HG03457 (cell line): ENCODE measurements around the gene OR5AC2.

Experiments used
- ATAC-seq: cut with Tn5 transposase; IDR thresholded peaks from one replicate; pipeline ENCODE4 v1.9.1; 2021; ENCODE audit warnings: moderate number of reproducible peaks; ENCODE audit not compliant: unreplicated experiment

Gene OR5AC2, protein sequence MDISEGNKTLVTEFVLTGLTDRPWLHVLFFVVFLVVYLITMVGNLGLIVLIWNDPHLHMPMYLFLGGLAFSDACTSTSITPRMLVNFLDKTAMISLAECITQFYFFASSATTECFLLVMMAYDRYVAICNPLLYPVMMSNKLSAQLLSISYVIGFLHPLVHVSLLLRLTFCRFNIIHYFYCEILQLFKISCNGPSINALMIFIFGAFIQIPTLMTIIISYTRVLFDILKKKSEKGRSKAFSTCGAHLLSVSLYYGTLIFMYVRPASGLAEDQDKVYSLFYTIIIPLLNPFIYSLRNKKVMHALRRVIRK

GRCh38 chr3:98086873-98087272, at the start of gene OR5AC2:
Gene OR5AC2 (plus strand): TSS chr3:98087173. CDS start chr3:98087173, 0 bp downstream.
- ATAC-seq = no peak

- no peak for ATAC-seq
These were observed 48.7 kb upstream of the OR5AC2 start for GRCh38 chr3:98038286-98038685.

DNA sequence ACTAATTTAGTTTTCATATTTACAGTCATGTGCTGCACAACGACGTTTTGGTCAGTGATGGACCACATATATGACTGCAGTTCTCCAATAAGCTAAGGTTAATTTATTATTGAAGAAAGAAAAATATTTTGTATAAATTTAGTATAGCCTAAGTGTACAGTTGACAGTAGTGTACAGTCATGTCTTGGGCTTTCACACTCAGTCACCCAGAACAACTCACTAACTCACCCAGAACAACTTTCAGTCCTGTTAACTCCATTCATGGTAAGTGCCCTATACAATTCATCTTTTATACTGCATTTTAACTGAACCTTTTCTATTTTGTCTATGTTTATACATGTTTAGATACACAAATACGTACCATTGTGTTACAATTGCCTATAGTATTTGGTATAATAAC, 48.1 kb upstream of the OR5AC2 start:
- ATAC-seq = no peak

DNA sequence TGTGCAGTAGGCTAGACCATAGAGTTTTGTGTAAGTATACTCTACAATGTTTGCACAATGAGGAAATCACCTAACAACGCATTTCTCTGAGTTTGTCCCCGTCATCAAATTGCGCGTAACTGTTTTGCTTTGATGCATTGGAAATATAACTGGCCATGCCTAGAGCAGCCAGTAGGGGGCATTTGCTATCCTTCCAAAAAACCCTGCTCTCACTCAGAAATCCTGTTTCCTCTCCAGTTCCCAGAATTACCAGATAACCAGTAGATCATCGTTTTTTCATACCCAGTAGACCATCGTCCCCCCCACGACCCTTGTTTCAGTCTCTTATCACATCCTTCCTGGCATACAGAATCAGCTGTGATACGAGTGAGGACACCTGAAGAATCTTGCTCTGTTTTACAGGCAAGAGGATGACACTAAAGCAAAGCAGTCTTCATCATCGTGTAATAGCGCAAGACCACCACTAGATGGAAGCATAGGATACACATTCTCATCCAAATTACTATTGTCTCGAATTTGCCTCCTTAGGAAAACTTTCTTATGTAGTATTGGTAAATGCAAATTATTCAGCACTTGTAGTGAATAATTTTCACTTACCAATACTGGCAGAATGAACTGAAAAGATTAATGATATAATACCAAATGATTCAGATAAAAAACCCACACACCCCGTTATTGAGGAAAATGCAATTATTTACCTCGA, 47.5 kb upstream of the OR5AC2 start:
- ATAC-seq = peak; percentile 93

DNA sequence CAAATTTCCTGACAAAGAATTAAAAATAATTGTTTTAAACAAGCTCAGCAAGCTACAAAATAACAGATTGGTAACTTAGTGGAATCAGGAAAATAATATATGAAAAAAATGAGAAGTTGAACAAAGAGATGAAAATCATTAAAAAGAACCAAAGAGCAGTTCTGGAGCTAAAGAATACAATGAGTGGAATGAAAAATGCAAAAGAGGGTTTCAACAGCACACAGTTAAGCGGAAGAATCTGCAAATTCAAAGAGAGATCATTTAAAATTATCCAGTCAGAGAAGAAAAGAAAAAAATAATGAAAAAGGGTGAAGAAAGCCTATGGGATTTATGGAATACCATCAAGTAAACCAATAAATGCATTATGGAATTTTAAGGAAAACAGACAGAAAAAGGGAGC, 45.6 kb upstream of the OR5AC2 start:
- ATAC-seq = no peak

DNA sequence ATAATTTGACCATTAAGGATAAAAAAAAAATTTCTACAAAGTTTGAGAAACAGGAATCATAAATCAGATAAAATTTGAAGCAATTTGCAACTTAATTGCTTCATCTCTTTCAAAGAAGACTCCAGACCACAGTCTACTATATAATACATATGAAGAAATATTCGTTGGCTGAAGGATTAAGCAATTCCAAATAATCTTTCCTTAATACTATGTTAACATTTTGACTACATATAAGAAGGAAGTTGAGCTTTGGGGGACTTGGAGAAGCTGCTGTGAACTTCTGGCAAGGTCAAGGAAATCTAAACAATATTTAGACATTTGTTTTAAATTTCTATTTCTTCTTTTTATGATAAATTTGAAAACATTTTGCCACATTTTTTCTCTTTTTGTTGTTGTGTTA, 38.4 kb upstream of the OR5AC2 start:
- no peak for ATAC-seq

GRCh38 chr3:98049271-98049670, 37.7 kb upstream of the OR5AC2 start:
- no peak for ATAC-seq

GRCh38 chr3:98056035-98056434, 30.9 kb upstream of the OR5AC2 start:
- no peak for ATAC-seq

DNA sequence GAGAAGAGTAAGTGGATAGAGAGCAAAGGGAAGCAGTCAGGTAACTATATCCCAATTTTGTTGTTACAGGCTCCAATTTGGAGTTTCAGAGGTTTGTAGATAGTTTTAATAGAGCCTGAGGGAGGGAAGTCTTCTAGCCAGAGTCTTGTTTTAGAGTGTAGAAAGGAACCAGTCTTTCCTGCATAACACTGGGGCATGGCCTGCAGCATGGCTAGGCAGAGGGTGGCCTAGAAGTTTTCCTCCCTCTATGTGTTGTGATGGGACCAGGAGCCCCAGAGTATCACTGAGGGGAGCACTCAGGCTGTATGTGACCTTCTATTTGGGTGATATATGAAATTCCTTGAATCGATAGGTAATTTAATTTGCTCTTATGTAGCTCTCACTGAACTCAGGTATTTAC, 29.3 kb upstream of the OR5AC2 start:
- no peak for ATAC-seq

GRCh38 chr3:98058244-98058960, 28.6 kb upstream of the OR5AC2 start:
- no peak for ATAC-seq

DNA sequence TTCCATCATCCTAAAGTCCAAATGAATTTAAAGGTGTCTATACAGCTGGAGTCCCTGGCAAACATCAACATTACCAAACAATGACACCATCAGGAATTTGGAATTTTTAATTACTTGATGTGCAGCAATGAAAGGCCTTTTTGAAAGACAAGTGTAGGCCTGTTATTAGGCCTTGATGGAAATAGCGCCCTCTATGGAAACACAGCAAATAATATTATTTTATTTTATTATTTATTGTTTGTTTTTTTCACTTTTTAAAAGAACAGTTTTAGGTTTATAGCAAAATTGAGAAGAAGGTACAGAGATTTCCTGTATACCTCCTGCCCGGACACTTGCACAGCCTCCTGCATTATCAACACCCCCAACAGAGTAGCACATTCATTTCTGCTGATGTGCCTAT, 18.1 kb upstream of the OR5AC2 start:
- ATAC-seq = no peak

GRCh38 chr3:98070840-98071239, 16.1 kb upstream of the OR5AC2 start:
- ATAC-seq = no peak

GRCh38 chr3:98073486-98073885, 13.5 kb upstream of the OR5AC2 start:
- ATAC-seq = no peak

GRCh38 chr3:98095882-98096281, 8.9 kb downstream of the OR5AC2 start:
- no peak for ATAC-seq

DNA sequence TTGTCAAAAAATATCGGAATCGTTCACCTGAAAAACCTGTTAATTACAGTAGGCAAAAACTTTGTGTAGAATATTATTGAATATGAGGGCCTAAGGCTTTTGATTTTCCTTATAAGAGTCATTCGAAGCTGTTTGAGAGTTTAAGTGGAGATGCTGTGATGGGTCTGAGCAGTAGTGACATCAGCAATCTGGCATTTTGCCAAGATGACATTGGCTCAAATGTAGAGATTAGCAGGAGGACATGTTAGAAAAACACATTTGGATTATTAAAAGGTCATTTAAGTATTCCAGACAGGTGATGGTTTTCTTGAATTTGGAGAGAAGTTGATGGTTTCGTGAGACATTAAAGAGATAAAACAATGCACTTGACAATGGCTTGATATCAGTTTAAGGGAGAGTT, 12.9 kb downstream of the OR5AC2 start:
- ATAC-seq = no peak

DNA sequence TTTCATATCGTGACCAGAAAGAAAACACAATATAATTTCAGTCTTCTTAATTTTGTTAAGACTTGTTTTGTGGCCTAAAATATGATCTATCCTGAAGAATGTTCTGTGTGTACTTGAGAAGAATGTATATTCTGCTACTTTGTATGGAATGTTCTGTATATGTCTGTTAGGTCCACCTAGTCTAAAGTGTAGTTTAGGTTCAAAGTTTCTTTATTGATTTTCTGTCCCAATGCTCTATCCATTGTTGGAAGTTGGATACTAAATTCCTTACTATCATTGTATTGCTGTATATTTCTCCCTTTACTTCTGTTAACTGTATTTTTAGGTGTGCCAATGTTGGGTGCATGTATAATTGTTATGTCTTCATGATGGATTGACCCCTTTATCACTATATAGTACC, 21.2 kb downstream of the OR5AC2 start:
- ATAC-seq = no peak

GRCh38 chr3:98109807-98110549, 23.0 kb downstream of the OR5AC2 start:
- ATAC-seq = no peak

DNA sequence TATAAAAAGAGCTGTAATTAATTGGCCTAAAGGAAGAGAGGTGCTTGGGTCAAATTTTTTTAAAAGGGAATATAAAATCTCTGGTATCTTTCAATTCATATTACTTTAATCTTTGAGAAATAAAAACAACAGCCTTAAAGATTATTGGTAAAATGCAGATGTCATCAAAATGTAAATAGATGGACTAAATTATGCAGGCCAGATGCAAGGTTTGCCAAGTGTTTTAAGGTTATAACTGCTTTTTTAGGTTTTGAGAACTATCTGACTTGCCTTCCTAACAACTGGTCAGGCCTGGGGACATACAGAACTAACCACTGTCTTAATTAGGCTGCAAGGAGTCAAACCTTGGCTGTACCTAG, 23.6 kb downstream of the OR5AC2 start:
- ATAC-seq = no peak

DNA sequence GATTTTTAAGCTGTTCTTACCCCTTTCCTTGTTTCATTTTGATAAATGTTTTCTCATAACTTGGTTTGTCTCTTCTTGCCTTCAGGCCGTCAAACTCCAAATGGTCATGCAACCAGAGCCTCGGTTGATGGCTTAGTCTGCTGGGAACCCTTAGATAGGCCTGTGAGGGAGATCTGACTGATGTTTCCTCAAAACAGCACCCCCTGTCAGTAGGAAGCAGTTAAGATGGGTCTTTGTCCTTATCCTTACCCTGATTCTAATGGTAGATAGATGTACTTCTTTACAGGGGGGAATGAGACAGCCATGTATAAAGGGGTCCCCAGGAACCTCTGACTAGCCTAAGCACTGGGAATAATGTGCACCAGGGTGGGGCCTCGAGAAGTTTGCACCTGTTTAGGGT, 27.3 kb downstream of the OR5AC2 start:
- ATAC-seq = no peak

DNA sequence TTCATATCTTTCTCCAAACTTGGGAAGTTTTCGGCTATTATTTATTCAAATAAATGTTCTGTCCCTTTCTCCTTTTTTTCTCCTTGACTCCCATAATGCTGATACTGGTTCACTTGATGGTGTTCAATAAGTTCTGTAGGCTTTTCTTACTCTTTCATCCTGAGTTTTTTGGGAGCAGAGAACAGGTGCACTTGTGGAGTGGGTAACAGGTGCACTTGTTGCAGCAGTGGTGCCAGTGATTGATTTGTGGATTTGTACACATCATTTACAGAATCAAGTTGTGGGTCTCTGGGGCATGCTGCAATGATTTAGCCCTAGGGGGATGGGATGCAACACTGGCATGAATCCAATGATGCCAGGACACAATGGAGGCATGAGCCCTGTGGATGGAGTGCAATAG, 28.7 kb downstream of the OR5AC2 start:
- no peak for ATAC-seq

DNA sequence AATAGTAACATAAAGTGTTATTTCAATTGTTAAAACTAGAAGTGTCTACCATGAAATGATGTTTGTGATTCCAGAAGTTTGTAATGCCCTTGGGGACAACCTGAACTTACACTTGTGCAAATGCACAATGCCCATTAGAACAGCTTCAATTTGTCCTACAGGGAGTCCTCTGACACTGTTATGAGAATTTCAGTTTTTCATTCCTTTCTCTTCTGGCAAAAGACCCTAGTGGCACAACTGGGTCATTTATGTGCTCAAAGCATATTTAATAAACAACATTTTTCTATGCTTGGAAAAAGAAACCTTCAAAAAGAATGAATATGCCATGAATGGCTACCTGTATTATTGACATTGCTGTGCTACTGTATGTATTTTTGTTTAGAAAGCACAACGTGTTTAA, 43.4 kb downstream of the OR5AC2 start, which contains the start of gene OR5H1:
OR5H1 (plus strand) TSS at position 301 of the 400 bp plus-strand sequence. CDS start 1,977 bp downstream, outside the sequence.
- no peak for ATAC-seq
